ENCODE measurements around the gene THAP5.

THAP5 gene

GRCh38 chr7:108569381-108570145, at the start of gene THAP5, which contains the start of gene DNAJB9:
Gene THAP5, minus strand, starts transcription at chr7:108569706. Its CDS starts 137 bp downstream, at chr7:108569569.
Gene DNAJB9, plus strand, starts transcription at chr7:108569874. Its CDS starts 1,853 bp downstream, at chr7:108571727.
- H3K4me3 ChIP-seq (ENCODE audit: low read length): peak within 1 kb of the TSS; percentile 83
- no peaks in the 10 kb centered on the region for H3K27me3 ChIP-seq (ENCODE audit: control insufficient read depth, low read length)
- no peaks in the 10 kb centered on the region for H3K9me2 ChIP-seq (replicated peaks; ENCODE audit: control insufficient read depth, low read length)
- H3K79me2 ChIP-seq (ENCODE audit: control insufficient read depth, low read length): peaks cover 85% of the 10 kb centered on the region
- peaks cover 33% of the 10 kb centered on the region for H3K4me1 ChIP-seq (ENCODE audit: control insufficient read depth, low read length)
- H3K36me3 ChIP-seq (ENCODE audit: control insufficient read depth, low read length): peaks cover 77% of the 10 kb centered on the region
- peaks cover 3% of the 10 kb centered on the region; the same call in 1 of the 2 replicates for H3F3A ChIP-seq (ENCODE audit: control insufficient read depth, insufficient read depth)
- peak within 1 kb of the TSS; percentile 78 for H3K4me2 ChIP-seq (ENCODE audit: low read length)
- no peaks in the 10 kb centered on the region for H3K9me3 ChIP-seq (ENCODE audit: control insufficient read depth, insufficient read depth, low read length)
- H3K27ac ChIP-seq (ENCODE audit: low read depth, low read length): peak within 1 kb of the TSS; percentile 92
- TF ChIP-seq EZH2phosphoT487 (IDR thresholded peaks at IDR 0.05; ENCODE audit: borderline replicate concordance, low read length) (no peak), CTCF (IDR thresholded peaks at IDR 0.05; ENCODE audit: low read depth, low read length, poor library complexity, severe bottlenecking) (no peak)
- H4K20me1 ChIP-seq (ENCODE audit: control insufficient read depth, insufficient read depth, low read depth, low read length): no peaks in the 10 kb centered on the region

GRCh38 chr7:108618056-108618455, 48.5 kb upstream of the THAP5 start:
- no peaks in the 10 kb centered on the region for H4K20me1 ChIP-seq (ENCODE audit: control insufficient read depth, insufficient read depth, low read depth, low read length)
- TF ChIP-seq CTCF (IDR thresholded peaks at IDR 0.05; ENCODE audit: low read depth, low read length, poor library complexity, severe bottlenecking): no peak
- H3K4me2 ChIP-seq (ENCODE audit: low read length): no peak overlapping the region
- no peaks in the 10 kb centered on the region for H3K79me2 ChIP-seq (ENCODE audit: control insufficient read depth, low read length)
- H3K9me3 ChIP-seq (ENCODE audit: control insufficient read depth, insufficient read depth, low read length): no peaks in the 10 kb centered on the region
- no peaks in the 10 kb centered on the region for H3K9me2 ChIP-seq (replicated peaks; ENCODE audit: control insufficient read depth, low read length)
- H3F3A ChIP-seq (ENCODE audit: control insufficient read depth, insufficient read depth): no peaks in the 10 kb centered on the region
- no peaks in the 10 kb centered on the region for H3K36me3 ChIP-seq (ENCODE audit: control insufficient read depth, low read length)
- H3K4me3 ChIP-seq (ENCODE audit: low read length): no peak overlapping the region
- H3K4me1 ChIP-seq (ENCODE audit: control insufficient read depth, low read length): no peaks in the 10 kb centered on the region
- H3K27ac ChIP-seq (ENCODE audit: low read depth, low read length): no peak overlapping the region
- peaks cover 28% of the 10 kb centered on the region for H3K27me3 ChIP-seq (ENCODE audit: control insufficient read depth, low read length)

DNA sequence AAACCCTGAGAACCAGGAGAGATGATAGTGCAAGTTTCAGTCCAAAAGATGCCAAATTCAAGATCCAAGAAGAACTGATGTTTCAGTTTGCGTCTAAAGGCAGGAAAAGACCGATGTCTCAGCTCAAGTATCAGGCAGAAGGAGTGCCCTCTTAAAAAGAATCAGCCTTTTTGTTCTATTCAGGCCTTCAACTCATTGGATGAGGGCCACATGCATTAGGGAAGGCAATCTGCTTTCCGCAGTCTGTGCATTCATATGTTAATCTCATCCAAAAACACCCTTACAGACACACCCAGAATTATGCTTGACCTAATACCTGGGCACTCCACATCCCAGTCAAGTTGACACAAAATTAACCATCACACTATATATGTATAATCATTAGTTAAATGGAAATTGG, 45.4 kb upstream of the THAP5 start:
- Histone ChIP-seq H3F3A (ENCODE audit: control insufficient read depth, insufficient read depth) (no peaks in the 10 kb centered on the region), H3K9me3 (ENCODE audit: control insufficient read depth, insufficient read depth, low read length) (no peaks in the 10 kb centered on the region), H3K9me2 (replicated peaks; ENCODE audit: control insufficient read depth, low read length) (no peaks in the 10 kb centered on the region), H3K4me2 (ENCODE audit: low read length) (no peak overlapping the region), H3K27ac (ENCODE audit: low read depth, low read length) (no peak overlapping the region), H3K4me1 (ENCODE audit: control insufficient read depth, low read length) (no peaks in the 10 kb centered on the region), H4K20me1 (ENCODE audit: control insufficient read depth, insufficient read depth, low read depth, low read length) (no peaks in the 10 kb centered on the region), H3K79me2 (ENCODE audit: control insufficient read depth, low read length) (no peaks in the 10 kb centered on the region), H3K4me3 (ENCODE audit: low read length) (no peak overlapping the region), H3K36me3 (ENCODE audit: control insufficient read depth, low read length) (no peaks in the 10 kb centered on the region), H3K27me3 (ENCODE audit: control insufficient read depth, low read length) (peaks cover 21% of the 10 kb centered on the region; the same call in 1 of the 2 replicates)
- TF ChIP-seq EZH2phosphoT487 (IDR thresholded peaks at IDR 0.05; ENCODE audit: borderline replicate concordance, low read length) (no peak), CTCF (IDR thresholded peaks at IDR 0.05; ENCODE audit: low read depth, low read length, poor library complexity, severe bottlenecking) (no peak)

Measured in DOHH2 (cell line).